Renal cortical epithelial cell (primary cell): ENCODE data around the gene HTRA1. TPM values are rescaled to one million over a fixed set of nuclear protein-coding genes. Genes with fewer than 3 reads are reported as not detected.

Experiments
- DNase-seq: peaks from one replicate; pipeline ENCODE4 v3.0.0-alpha.2; 2011; ENCODE audit warnings: low read depth
- total RNA-seq: library from RNA; depleted of rRNA; stranded (reverse); fragments of >200 nt; gene quantifications from 2 replicates; pipeline ENCODE4 v1.2.3, GENCODE V29; 2014

Gene HTRA1
- total RNA-seq, 1 donor from 2014 or later, result 27.9 TPM

DNA sequence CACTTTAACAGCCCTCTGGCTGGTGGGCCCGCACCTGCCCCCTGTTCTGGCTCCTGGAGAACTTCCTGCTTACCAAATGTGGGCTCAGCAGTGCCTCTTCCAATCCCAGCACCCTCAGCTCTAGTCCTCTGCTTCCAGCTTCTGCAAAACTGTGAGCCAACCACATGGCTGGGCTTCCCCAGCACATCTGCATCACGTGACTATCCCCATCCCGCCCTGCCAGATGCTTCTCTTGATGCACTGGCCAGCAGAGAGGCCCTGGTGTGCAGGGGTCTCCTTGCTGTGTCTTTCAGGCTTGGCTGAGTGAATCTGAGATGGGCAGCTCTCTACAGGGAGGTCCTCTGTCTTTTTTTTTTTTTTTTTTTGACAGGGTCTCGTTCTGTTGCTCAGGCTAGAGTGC lies 55.4 kb downstream of the HTRA1 start:
- no peak for DNase-seq

DNA sequence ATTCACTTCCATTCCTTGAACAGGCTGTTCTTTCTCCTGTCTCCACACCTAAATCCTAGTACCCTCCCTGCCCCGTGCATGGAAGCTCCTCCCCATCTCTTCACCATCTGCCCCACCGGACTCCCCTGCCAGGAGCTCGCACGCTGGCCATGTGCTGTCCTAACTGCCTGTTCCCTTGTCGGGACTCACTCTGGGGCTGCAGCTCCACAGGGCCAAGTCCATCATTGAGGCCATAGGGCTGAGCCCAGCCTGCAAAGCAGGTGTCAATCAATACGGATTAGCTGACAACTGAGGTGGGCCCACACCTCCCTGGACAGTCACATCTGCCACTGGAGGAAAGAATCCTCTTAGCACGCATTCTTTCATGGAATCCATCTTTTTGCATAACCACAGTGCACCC lies 57.8 kb downstream of the HTRA1 start:
- DNase-seq, result no peak

- no peak for DNase-seq
These were observed 58.5 kb downstream of the HTRA1 start for GRCh38 chr10:122519873-122520272.

GRCh38 chr10:122521011-122521410 lies 59.7 kb downstream of the HTRA1 start:
- no peak for DNase-seq

GRCh38 chr10:122524811-122525210 lies 63.5 kb downstream of the HTRA1 start:
- DNase-seq, result no peak

GRCh38 chr10:122525788-122526187 lies 64.4 kb downstream of the HTRA1 start:
- no peak for DNase-seq

- no peak for DNase-seq
These were observed 65.5 kb downstream of the HTRA1 start for GRCh38 chr10:122526892-122527291.

GRCh38 chr10:122530177-122530576 lies 68.8 kb downstream of the HTRA1 start:
- no peak for DNase-seq

DNA sequence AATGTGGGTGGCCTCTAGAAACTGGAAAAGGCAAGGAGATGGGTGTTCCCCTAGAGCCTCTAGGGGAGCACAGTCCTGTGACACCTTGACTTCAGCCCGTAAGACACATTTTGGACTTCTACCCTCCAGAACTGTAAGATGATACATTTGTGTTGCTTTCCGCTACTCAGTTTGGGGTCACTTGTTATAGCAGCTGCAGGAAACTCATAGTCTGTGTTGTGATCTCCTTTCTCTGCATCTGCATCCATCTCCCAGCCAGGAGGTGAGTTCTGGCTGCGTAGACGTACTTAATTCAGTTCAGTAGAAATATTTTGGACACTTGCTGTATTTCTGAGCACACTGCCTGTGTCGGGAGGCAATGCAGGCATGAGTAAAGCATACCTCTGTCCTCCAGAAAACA lies 69.9 kb downstream of the HTRA1 start:
- DNase-seq, result no peak

- DNase-seq, result peak; percentile 19
These were observed 70.6 kb downstream of the HTRA1 start for GRCh38 chr10:122531939-122532338.

GRCh38 chr10:122532601-122533296 lies 71.4 kb downstream of the HTRA1 start:
- no peak for DNase-seq

- no peak for DNase-seq
These were observed 76.2 kb downstream of the HTRA1 start for GRCh38 chr10:122537545-122537944.

GRCh38 chr10:122541541-122542002 lies 80.2 kb downstream of the HTRA1 start:
- DNase-seq, result peak; percentile 15

DNA sequence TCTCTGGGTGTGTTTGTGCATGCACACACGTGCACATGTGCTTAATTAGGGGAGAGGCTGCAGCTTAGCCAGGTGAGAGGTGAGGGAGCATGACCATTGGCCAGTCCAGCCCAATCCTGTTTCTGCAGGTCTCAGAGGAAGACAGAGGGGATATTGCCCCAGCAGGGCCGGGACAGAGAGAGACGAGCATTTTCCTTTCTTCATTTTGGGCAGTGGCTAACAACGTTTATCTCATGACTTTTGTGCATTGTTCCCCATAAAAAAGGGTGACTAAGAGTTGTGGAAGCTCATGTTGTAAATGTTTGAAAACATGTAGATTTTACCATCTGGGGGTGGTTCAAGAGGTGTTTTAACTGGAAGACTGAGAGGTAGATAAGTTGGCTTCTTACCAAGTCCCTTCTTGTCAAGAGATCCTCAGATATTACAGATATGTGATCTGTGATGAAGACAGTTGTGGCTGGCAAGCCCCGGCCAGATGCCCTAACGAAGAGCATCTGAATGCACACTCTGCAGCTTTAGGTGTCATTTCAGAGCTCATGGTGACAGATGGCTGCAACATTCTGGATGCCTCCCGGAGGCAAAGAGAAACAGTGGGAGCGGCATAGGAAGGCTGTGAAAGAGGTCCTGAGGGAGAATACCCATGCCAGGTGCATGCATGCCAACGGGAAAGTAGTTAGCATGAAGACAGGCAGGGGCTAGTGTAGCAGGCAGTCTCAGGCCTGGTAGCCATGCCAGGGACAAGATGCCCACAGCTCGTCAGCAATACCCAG lies 82.5 kb downstream of the HTRA1 start:
- no peak for DNase-seq

DNA sequence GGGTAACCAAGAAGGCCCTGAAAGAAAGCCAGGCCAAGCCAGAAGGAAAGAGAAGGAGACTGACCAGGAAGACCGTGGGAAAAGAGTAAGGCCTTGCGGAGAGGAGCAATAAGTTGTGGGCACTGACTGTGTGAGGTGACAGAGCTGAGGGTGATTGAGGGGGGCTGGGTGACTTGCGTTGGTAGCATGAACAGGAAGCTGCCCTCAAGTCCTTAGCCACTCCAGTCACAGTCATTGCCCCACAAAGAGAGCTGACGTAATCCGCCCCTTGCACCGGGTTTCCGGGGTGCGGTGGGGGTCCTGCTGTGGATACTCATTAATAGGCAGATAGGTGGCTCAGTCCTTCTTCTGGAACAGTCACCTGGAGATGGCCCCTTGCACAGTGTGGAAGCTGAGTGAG lies 83.1 kb downstream of the HTRA1 start:
- DNase-seq, result no peak

GRCh38 chr10:122546242-122546641 lies 84.9 kb downstream of the HTRA1 start:
- DNase-seq, result no peak

- DNase-seq, result no peak
These were observed 87.2 kb downstream of the HTRA1 start for GRCh38 chr10:122548407-122549085.

- no peak for DNase-seq
These were observed 88.3 kb downstream of the HTRA1 start for GRCh38 chr10:122549636-122550035.

DNA sequence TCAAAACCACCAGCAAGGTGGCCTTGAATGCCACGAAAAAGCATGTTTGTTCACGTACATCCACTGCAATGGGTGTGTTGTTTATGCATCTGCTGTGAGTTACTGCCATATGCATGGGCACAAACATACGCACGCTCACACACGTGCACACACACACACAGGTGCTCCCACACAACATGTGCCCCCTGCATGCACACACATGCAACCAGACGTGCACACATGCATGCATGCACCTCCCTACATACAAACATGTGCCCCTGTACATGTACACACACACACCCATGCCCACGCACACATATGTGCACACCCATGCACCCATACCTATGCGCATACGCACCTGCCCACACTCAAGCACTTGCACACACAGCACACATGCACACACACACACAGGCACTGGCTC lies 89.1 kb downstream of the HTRA1 start:
- DNase-seq, result no peak

- no peak for DNase-seq
These were observed 89.6 kb downstream of the HTRA1 start for GRCh38 chr10:122550983-122551382.

DNA sequence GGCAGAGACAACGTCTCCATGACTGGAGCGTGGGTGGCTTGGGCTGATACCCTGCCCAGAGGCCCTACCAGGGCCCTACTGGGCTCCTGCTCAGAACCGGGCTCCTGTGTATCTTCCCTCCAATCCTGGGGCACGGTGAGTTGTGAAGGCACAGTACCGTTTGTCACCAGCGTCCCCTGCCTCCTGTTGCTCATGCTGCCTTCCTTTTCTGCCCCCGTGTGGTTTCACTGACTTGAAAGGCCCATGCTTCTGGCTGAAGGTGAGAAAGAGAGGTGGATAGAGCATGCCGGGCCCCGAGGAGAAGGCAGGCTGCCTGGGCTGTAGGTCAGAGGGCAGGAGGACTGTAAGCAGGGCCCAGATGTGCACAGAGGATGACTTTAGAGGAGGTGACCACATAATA lies 90.1 kb downstream of the HTRA1 start:
- DNase-seq, result no peak

DNA sequence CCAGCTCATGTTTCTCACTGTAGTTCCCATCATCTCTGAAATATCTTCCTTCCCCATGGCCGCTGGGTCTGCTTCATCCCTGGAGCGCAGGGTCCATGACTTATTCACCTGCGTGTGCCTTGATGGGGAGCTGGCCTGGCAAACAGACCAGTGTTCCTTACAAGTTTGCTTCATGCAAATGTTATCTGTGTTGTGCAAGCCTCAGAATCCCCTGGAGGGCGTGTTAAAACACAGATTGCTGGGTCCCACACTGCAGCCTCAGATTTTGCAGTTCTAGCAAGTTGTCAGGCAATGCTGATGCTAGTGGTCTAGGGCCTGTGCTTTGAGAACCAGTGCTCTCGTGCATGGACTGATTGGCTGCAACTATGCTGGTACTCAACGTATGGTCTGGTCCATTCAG lies 92.0 kb downstream of the HTRA1 start:
- DNase-seq, result no peak
